Iris pigment epithelial cell (primary cell): ENCODE data around the gene RRP1B.
"Not testable (repeated sequence)": the region's sequence is repeated elsewhere in the genome, so short reads cannot be mapped to it uniquely, and the experiment has no call there.

Source experiments
- DNase-seq: peaks from one replicate; pipeline ENCODE4 v3.0.0-alpha.2; 2011; ENCODE audit warnings: low read depth

RRP1B gene

DNA sequence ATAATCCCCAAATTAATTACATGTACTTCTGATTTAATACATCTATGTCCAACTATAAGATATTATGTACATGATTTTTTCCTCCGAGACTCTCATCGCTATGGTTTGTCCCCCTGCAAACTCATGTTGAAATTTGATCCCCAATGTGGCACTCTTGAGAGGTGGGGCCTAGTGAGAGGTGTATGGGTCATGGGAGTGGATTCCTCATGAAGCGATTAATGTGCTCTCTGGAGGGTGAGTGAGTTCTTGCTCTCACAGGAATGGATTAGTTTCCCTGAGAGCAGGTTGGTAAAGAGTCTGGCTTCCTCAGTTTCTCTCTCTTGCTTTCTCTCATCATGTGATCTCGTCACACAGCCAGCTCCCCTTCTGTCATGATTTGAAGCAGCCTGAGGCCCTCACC, 16.2 kb upstream of the RRP1B start:
- DNase-seq: no peak

DNA sequence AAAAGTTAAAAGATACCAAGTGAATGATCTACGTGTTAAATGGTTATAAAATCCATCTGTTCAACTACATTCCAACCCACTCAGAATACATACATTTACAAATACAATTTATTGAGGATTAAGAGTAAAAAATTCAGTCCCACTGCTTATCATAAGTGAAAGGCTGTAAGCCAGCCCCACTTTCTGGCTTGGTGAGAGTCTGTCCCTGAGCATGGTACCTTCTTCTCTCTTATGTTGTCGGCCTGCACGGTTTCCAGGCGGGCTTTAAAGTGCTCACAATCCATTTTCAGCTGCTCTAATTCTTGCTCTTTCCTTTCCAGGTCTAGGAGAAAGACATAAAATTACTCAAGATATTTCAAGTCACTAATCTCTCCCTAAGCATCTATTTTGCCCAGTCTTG, 15.3 kb upstream of the RRP1B start:
- DNase-seq: no peak

DNA sequence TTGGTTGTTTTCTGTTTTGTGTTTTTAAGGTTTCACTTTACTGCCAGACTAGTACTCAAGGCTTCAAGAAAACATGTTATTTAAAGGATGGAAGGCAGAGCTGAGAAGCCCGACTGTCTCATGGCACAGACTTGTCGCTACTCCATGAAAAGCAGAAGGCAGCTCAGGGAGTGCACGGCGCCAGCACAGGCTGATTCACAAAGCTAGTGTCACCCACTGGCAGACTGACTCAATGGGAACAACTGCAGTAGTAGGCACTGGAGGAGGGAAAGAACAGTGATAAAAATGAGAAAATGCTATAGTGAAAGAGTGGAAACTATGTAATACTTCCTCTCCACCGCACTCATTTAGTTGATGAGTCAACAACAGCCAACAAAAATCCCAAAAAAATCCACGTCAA, 14.8 kb upstream of the RRP1B start:
- peak; percentile 66 for DNase-seq

DNA sequence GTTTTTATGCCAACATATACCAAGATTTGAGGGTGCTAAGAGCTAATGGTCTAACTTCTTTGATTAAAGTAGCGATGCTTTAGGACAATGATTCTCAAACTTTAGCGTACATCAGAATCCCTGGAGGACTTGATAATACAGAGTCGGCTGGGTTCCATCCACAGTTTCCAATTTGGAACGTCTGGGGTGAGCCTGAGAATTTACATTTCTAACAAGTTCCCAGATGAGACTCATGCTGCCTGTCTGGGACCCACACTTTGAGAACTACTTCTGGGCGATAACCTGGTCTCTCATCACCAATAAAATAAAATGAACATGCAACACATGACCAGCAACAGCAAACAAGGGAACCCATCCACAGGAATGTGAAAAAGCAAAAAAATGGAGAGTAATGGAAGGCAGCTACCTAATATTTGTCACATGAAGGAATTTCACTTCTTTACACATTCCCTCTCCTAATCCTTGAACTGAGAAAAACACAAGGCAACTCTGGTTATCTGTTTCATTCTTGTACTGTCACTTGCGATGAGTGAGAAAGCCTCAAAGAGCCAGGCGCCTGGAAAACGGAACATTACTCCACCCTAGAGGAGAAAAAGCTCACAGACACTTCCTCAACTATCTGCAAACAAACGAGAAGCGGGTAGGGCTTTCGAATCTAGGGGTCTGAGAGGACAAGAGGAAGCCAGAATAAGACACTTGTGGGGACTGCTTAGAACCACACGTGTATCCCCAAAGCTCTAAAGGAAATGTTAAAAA, 14.0 kb upstream of the RRP1B start:
- DNase-seq: peak; percentile 87

DNA sequence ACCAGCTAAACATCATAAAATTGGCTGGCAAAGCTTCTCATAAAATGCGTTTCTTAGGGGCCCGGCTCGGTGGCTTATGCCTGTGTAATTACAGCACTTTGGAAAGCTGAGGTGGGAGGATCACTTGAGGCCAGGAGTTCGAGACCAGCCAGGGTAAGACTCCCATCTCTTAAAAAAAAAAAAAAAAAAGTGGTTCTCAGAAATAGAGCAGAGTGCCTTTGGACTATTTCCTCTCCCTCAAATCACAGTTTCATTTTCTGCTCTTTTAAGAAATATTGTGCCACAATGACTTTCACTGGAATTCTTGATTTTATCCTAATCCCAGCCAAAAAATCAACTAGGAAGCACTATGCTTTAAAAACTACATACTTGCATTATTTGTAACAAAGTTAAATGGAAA, 13.4 kb upstream of the RRP1B start:
- no peak for DNase-seq

DNA sequence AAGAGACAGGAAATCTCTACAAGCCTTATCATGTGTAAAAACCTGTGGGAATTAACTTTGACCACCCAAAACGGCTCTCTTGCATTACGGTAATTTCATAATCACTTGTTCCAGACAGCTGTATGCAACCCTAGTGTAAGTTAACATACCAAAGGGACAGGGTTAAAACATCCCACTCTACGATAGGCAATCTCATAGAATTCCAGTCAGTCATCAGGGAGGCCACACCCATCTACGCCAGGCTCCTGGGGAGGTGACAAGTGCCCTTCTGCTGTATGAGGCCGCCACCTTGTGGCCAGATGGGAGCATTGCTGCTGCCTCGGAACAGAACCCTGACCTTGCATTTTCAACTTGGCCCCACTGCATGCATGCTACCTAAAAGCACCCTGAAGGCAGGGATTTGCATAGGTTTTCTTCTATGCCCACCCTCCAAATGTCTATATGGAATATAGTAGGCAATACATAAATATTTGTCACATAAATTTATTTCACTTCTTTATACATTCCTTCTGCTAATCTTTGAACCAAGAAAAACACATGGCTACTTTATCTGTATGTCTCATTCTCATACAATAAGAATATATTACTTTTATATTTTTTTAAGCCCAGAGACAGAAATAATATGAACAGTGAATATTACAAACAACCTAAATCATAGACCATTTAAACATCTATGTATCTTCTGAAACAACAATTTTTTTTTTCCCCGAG, 12.7 kb upstream of the RRP1B start:
- peak; percentile 95 for DNase-seq

DNA sequence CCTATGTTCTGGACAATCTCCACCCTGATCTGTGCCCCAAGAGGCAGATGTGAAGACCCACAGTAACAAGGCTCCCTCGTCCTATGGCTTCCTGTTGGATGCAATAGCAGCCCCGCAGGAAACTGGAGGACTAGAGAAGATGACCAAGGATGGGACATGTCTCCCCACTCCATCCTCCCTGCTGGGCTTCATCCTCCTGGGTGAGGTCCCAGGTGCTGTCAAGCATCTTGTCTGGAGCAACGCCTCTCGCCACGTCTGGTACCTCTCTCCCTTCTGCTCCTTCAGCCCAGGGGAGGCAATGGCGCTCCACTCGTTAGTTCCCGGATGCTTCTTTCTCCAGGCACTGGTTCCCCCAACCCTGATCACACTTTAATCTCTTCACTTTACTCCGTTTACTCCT, 11.2 kb upstream of the RRP1B start:
- DNase-seq: no peak

DNA sequence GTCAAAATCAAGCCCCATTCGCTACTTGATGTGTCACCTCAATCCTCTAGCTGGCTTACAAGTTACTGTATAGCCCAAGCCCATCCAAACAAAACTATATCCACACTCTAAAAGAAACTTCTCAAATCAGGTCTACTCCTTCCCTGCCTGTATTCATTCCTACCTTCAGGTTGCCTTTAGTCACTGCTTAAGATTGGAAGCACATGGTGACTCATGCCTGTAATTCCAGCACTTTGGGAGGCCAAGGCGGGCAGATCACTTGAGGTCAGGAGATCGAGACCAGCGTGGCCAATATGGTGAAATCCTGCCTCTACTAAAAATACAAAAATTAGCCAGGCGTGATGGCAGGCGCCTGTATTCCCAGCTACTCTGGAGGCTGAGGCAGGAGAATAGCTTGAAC, 7.4 kb upstream of the RRP1B start:
- DNase-seq: not testable (repeated sequence)

DNA sequence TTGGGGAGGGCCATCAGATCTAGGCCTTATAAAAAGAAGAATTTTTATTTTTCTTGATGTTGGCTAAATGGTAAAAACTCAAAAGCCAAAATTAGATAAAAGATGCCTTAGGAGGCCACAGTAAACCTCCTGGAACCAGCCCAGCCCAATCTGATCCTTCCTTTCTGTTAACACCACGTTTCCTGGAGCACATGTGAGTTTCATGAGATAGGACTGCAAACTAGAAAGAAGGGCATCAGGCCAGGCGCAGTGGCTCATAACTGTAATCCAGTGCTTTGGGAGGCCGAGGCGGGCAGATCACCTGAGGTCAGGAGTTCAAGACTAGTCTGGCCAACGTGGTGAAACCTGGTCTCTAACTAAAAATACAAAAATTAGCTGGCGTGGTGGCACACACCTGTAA, 6.7 kb upstream of the RRP1B start:
- DNase-seq: no peak

DNA sequence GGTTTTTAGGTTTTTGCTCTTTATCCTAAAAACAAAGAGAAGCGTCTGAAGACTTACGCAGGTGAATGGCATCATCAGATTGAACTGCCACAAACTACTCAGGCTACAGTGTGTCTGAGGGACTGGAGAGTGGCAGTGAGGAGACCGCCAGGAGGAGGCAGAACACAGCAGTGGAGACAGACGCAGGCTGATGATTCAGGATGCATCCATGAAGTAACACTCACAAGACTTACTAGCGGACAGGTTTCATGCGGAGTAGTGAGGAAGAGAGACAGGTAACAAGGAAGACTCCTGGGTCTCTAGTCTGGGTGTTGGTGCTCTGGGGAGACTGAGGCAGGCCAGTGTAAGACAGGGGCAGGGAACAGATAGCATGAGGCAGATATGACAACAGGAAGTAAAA, 5.7 kb upstream of the RRP1B start:
- no peak for DNase-seq

DNA sequence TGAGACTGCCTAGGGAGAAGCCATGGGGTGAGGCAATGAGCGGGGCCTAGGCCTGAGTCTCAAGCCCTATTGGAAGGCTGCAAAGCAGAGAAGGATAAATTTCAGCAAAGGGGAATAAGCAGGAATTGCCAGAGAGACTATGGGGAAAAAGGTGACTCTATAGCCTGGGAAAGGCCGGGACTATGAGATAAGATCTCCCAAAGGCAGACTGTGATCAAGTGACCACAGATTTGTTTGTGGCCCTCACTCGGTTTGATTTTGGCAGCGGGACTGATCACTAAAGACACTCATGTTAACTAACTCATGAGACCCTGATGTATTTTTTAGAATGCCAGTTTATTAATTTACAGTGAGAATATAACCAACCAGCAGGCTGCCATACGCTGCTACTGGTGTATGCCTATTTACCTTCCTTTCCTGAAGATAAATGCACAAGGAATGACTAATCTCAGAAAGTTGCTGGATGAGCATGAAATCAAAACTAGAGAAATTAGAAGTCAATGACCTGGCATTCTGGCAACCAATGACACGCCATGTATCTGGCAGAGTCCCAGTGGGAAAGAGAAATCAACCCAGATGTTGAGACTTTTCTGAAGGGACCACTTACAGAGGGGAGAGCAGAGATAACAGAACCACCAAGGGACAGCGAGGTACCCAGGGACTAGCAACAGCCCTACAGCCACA, 4.4 kb upstream of the RRP1B start:
- peak; percentile 54 for DNase-seq

DNA sequence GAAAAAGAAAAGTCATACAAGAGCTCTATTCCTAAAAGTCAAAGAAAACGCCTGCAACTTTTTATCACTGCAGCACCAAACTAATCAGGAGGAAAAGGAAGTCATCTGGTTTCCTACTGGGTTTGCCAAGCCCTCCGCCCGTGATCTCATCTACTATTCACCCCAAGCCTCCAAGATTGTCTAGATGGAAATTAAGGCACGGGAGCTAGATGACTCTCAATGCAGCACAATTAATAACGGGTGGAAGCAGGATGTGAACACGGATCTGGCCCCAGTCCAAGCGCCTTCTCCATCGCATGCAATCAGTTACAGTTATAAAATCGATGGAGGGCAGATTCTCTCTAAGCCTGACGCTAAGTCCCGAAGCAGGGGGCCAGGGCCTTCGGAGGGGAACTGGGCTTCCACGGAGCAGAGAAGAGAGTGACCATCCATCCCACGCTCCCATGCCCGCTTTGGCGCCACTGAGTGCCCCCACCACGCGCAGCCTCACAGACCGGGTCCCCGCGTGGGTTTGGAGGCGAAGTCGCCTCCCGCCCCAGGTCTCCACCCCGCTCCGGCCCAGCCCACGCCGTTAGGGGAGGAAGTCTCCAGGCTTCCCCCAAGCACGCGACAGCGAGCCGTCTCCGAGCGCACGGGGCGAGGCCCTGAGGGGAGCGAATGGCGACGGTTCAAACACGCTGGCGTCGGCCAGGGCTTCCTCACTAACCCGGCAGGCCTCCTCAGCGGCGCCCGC, 1.8 kb upstream of the RRP1B start:
- no peak for DNase-seq

DNA sequence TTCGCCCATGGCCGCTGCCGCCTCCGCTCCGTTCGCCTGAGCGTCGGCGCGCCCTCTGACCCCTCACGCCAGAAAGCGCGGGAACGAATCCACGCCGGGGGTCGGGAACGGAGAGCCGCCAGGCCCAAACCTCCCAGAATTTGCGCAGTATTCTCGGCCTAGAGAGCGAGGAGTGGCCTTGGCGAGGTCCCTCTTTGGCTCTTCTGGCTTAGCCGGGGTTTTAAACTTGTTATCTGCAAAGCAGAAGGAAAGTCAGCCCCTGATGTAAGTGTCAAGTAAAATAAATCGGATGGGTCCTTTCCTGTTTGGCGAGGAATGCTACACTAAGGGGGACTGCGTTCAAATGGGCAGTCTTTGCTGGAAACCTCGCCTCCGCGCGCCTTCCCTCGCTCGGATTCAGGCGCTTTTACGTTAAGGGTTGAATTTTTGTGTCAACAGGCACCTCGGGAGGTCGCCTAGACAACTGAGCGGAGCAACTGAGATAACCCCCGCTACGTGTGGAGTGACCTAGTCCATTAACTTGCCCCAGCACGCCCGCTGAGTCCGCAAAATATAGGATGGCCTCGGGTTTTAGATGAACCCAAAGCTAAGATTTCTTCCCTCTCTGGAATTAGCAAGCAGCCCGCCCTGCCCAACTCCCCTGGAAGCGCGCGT, 1.1 kb upstream of the RRP1B start:
- no peak for DNase-seq

DNA sequence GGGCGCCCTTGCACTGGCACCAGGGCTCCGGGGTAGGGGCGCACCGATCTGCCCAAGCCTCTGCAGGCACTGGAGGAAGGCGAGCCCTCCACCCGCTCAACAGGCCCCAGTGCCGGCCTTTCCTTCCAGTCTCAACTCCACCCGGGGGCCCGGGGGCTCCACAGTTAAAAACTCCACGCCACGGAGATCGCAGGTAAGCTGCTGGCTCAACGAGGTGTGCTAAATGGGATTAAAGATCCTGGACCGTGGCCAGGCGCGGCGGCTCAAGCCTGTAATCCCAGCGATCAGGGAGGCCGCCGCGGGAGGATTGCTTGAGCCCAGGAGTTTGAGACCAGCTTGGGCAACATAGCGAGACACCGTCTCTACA, 608 bp upstream of the RRP1B start:
- no peak for DNase-seq

DNA sequence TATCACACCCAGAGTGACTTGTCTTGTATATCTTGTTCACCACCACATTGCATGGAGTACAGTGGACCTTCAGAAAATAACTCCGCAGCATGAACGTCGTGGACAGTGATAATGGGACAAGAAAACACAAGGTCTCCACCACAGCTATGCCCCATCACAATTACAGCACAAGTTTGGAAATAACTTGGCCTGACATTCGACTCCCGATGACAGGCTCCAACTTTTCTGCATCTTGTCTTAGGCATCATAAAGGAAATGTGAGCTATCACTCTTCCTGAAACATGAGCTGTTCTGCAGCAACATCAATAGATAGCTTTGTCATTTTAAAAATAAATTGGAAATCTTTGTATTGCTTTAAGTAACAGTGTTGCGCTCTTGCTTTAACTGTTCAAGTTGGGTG, 2.9 kb downstream of the RRP1B start:
- DNase-seq: no peak

DNA sequence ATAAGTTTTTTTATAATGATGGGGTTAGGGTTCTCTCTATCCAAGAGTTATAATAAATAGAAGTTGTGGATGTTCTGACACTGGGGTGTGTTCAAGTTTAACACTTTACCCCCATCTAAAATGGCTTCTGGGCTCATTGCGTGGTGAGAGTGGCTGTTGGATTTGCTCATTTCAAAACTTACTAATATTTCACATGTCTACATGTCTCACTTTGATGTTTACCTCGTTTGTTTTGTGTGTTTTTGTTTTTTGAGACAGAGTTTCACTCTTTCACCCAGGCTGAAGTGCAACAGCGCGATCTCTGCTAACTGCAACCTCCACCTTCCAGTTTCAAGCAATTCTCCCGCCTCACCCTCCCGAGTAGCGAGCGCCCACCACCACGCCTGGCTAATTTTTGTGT, 3.7 kb downstream of the RRP1B start:
- DNase-seq: no peak

DNA sequence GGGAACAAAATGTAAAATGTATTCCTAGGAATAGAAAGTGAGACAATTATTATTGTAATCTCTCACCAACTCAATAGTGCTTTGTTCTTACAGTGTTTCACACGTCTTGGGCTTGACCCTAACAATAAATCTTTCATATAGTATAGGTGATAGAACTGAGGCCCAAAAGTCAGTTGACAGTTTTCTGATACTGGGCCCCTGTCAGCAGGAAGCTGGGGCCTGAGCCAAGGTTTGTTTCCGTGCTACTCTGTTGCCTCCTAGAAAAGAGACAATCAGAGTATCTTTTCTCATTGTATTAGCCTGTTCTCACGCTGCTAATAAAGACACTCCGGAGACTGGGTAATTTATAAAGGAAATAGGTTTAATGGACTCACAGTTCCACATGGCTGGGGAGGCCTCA, 5.0 kb downstream of the RRP1B start:
- DNase-seq: no peak

DNA sequence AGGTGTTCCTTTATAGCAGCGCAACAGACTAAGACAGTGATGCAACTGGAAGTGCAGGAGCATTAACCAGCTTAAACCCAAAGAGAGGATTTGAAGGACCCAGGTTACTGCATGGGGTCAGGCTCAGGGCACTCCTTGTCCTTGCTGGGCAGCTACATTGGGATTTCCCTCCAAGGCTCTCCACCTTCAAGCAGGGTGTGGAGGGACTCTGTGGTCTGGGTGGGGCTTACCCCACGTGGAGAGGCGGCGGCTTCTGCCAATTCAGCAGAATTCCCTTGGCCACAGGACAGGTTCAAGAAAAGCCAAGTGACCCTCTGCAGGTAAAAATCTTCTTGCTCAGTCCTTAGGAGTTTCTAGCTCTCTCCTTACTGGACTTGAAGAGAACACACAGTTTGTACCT, 6.5 kb downstream of the RRP1B start:
- no peak for DNase-seq

DNA sequence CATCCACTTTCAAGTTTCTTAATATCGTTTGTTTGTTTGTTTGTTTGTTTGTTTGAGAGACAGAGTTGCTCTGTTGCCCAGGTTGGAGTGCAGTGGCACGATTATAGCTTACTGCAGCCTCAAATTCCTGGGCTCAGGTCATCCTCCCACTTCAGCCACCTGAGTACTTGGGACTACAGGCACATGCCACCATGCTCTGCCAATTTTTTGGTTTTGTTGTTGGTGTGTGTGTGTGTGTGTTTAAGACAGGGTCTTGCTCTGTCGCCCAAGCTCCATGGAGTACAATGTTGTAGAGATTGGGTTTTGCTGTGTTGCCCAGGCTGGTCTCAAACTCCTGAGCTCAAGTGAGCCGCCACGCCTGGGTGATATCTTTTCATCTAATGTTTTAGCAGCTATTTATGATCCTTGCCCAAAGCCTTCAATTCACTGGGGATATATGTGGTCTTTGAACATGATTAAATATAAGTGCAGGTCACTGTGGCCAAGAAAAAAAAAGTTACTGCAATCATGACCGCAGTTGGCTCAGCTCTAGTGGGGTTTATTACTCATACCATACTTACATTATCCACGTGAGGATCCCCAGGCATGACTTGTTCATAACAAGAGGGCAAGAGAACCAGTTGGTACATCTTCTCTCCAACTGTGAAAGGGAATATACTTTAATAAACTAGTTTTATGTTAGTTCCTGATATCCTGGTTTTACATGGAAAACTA, 8.0 kb downstream of the RRP1B start:
- peak; percentile 92 for DNase-seq

DNA sequence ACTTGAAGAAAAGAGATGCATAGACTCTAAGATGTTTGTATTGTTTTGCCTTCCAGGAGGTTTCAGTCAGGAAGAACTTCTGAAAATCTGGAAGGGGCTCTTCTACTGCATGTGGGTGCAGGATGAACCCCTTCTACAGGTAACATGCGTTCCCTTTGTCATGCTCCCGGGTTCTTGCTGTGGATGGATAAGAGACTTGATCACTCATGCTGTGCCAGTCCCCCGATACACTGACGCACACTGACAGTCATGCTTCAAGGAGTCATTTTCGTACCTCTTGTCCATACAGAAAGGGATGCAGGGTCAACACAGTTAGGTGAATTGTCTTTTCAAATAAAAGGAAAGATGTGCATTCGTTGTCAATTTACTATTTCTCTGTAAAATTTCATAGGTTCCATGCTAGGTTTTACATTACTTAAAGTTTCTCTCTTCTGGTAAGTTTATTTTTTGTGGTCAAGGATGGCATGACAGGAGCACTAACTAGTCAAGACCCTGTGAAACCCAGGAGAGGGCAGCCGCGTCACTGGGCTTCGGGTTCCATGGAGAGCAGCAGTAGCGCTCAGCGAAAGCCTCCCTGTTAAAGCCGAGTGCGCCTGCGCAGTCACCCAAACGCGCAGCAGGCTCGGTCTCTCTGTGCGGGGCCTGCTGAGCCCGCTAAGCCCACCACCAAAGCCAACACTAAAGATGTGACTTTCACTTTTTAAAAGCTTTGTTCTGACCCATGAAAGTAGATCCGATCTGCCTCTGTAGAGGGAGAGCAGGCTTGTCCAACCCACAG, 10.7 kb downstream of the RRP1B start:
- no peak for DNase-seq

DNA sequence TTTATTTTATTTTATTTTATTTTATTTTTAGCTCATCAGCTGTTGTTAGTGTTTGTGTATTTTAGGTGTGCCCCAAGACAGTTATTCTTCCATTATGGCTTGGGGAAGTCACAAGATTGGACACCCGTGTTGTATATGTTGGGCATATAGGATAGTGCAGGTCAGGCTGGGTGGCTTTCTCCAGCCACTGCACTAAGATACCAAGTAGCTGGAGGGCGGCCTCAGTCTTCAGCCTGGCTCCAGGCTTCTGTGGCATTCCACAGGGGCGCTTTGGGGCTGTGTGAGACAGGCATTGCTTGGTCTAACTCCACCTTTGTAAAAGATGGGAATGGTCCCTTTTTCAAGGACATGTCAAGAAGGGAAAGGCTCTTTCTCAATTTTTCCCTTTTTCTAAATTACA, 16.5 kb downstream of the RRP1B start:
- DNase-seq: no peak
